GM19455 (cell line): ENCODE measurements around the gene WDR88.
"Not testable (repeated sequence)": the region's sequence is repeated elsewhere in the genome, so short reads cannot be mapped to it uniquely, and the experiment has no call there.

Experiments
- ATAC-seq: cut with Tn5 transposase; IDR thresholded peaks from one replicate; pipeline ENCODE4 v1.9.1; 2021; ENCODE audit not compliant: unreplicated experiment

WDR88 gene

GRCh38 chr19:33126712-33127111, 5.2 kb upstream of the WDR88 start:
- not testable (repeated sequence) for ATAC-seq

DNA sequence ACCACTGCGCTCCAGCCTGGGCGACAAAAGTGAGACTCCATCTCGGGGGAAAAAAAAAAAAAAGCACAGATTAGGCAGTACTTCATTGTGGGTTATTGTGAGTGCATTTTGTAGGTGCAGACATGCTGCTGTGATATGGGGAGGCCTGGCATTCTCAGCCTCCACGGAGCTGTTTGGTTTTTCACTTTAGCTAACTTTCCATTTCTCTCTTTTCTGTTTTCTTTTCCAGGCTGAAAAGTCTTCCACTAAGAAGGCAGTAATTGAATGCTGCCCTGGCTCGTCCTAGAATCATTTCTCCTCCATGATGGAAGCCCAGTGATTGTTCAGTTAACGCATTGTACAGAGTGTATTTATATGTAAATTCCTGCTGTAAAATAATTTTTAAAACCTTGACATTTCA, 2.0 kb upstream of the WDR88 start:
- ATAC-seq: no peak

DNA sequence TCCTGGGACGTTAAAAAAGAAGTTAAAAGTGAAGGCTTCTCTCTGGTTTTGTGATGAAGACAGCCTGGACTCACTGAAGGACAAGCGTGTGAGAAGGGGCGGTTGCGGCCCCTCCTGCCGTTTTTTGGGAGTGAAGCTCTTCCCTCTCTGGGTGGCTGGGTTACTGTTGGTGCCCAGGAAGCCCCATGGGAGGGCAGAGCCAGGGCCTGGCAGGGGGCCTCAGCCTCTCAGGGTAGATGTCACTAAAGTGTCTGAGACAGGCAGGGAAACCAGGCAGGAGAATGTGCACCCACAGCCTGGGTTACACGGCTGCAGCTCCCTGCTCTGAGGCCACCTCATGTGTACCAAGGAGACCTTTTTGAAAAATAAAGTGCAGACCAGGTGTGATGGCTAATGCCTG, 1.5 kb upstream of the WDR88 start:
- ATAC-seq: no peak

DNA sequence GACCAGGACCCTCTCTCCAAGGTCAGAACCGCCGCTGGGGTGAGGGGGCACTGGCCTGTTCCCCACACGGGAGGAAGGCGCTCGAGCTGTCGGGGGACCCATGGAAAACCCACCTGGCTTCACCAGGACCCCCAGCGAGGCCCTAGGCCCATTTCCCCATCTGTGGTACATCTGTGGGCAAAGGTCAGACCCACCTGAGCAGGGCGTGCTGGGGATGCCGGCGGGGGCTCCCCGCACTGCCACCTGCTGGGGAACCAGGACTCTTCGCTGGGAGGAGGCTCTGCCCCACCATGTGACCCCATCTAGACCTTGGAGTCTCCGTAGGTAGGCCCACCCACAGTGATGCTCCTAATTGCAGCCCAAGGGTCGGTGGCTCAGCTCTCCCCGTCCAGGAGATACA, 511 bp downstream of the WDR88 start:
- ATAC-seq: no peak

GRCh38 chr19:33133438-33134031, 1.6 kb downstream of the WDR88 start:
- no peak for ATAC-seq

DNA sequence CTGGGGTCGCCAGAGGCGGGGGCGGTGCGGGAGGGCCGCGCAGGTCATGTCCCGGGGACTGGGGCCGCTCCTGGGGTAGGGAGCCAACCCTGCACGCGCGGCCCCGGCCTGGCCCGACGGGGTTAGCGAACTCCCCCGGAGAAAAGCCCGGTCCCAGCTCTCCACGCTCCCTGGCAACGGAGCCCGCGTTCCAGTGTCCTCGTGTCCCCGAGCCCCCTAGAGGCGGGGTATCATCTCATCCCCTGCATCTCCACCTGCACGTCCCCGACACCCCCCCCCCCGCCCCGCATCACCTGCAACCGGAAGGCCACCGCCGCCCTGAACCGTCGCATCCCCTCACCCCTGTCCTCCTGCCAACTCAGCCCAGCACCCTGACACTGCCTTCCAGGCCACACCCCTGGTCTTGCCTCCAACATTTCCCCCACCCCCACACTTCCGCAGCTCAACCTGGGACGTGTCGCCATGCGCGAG, 2.7 kb downstream of the WDR88 start:
- no peak for ATAC-seq

DNA sequence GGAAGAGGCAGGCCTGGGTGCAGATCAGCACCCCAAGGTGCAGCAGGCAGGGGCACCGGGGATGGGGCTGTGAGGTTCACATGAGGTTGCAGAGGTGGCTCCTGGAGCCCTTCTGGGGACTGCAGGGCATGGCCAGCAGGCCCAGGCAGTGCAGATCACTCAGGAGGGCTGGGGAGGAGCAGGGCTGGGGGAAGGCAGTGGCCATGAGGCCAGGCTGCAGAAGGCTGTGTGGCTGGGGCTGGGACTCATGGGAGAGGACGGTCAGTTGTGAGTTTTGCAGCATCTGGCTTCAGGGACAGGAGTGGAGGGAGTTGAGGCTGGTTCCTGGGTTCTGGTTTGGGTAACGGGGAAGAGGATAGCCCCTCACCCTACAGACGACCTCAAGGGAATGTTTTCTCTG, 7.3 kb downstream of the WDR88 start:
- ATAC-seq: no peak

GRCh38 chr19:33143897-33144405, 12.0 kb downstream of the WDR88 start:
- ATAC-seq: no peak

GRCh38 chr19:33146209-33146608, 14.3 kb downstream of the WDR88 start:
- ATAC-seq: no peak

DNA sequence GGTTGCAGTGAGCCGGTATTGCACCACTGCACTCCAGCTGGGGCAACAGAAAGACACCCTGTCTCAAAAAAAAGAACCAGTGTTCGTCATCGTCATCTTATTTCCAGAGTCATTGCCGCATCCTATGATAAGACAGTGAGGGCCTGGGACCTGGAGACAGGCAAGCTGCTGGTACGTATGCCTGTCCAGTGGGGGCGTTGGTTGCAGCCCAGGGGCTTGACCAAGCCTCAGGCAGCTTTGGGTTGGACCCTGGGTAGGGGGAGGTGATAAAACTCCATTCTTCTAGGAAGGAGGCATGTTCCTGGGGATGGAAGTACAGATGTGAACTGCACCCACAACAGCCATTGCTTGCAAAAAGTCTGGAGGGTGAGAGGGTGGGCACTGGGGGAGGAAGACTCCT, 15.6 kb downstream of the WDR88 start:
- no peak for ATAC-seq

DNA sequence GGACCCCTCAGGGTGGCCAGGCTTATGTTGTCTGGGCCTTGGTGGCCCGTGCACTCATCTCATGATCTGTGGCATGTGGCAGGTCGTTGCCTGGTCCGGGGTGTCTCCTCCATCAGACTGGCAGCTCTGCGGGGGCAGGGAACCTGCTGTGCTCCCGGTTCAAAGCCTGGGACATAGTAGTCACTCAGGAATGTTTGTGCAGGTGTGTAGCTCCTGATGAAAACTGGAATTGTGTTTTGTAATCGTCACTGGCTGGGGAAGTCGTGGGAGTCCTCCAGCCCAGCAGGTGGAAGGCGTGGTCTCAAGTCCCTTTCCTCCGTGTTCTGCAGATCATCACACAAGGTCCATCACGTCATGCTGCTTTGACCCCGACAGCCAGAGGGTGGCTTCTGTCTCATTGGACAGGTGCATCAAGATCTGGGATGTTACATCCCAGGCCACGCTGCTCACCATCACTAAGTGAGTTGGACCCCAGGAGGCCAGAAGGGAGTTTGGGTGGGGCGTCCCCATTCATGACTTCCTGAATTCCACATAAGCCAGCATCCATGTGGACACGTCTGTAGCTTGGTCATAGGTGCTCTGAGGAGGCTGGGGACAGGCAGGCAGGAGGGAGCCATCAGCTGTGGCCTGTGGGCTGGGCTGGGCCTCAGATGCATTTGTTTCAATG, 19.1 kb downstream of the WDR88 start:
- ATAC-seq: no peak

GRCh38 chr19:33152176-33152575, 20.3 kb downstream of the WDR88 start:
- ATAC-seq: no peak

GRCh38 chr19:33152625-33153024, 20.7 kb downstream of the WDR88 start:
- not testable (repeated sequence) for ATAC-seq

GRCh38 chr19:33154313-33154712, 22.4 kb downstream of the WDR88 start:
- not testable (repeated sequence) for ATAC-seq

DNA sequence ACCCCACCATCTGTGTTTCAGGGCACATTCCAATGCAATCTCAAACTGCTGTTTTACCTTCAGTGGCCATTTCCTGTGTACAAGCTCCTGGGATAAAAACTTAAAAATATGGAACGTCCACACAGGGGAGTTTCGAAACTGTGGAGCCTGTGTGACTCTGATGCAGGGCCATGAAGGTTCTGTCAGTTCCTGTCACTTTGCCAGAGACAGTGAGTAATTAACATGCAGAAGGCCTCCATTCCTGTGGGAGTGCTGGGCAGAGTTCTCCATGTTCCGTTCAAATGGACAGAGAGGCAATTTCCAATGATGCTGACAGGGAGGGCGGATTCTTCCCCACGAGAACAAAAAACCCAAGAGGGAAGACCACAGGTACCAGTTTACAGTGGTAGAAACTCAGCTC, 24.4 kb downstream of the WDR88 start:
- no peak for ATAC-seq

GRCh38 chr19:33157906-33158305, 26.0 kb downstream of the WDR88 start:
- ATAC-seq: no peak

DNA sequence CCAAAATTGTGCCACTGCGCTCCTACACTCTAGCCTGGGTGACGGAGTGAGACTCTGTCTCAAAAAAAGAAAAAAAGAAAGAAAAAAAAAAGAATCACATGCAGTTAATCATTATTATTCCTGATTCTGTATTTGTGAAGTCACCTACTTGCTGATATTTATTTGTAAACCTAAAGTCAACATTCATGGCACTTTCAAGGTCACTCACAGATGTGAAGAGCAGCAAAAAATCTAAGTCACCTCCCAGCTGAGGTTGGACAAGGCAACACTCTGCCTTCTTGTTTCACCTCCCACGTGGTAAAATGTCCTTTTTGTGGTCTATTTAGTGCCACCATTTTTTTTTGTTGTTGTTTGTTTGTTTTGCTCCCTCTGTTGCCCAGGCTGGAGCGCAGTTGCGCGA, 26.5 kb downstream of the WDR88 start:
- no peak for ATAC-seq

- no peak for ATAC-seq
These were observed 27.2 kb downstream of the WDR88 start for GRCh38 chr19:33159149-33159548.

DNA sequence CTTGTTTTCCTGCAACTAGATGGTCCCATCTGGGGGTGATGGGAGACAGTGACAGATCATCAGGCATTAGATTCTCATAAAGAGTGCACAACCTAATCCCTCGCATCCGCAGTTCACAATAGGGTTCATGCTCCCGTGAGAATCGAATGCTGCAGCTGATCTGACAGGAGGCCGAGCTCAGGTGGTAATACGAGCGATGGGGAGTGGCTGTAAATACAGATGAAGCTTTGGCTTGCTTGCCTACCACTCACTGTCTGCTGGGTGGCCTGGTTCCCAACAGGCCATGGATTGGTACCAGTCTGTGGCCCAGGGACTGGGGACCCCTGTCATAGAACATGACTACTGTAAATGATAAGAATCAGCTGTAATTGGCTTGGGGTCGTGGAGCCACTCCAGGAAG, 28.0 kb downstream of the WDR88 start:
- no peak for ATAC-seq

- no peak for ATAC-seq
These were observed 29.3 kb downstream of the WDR88 start for GRCh38 chr19:33161201-33161600.

DNA sequence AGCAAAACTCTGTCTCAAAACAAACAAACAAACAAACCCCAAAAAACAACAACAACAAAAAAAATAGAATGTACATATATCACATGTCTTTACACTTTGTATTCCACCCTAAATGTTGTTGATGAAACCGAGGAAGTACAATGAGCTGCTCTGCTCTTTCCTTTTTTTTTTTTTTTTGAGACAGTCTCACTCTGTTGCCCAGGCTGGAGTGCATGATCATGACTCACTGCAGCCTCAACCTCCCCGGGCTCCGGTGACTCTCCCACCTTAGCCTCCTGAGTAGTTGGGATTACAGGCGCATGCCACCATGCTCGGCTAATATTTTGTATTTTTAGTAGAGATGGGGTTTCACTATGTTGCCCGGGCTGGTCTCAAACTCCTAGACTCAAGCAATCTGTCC, 31.6 kb downstream of the WDR88 start:
- no peak for ATAC-seq

DNA sequence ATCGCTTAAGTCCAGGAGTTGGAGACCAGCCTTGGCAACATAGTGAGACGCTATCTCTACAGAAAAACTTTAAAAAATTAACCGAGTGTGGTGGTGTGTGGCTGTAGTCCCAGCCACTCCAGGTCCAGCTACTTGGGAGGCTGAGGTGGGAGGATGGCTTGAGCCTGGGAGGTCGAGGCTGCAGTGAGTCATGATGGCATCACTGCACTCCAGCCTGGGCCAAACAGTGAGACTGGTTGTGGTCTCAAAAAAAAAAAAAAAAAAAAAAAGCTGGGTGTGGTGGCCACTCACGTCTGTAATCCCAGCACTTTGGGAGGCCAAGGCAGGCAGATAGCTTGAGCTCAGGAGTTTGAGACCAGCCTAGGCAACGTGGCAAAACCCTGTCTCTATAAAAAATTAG, 34.1 kb downstream of the WDR88 start:
- not testable (repeated sequence) for ATAC-seq

- no peak for ATAC-seq
These were observed 35.5 kb downstream of the WDR88 start for GRCh38 chr19:33167438-33167837.
